Uterus (tissue), 2 donors: ENCODE measurements around the gene TSC2.

Experiments
- CTCF ChIP-seq, 4 experiments: fragments of 200-600 bp in 2 of 4; fragments of 450-650 bp in 2 of 4; sonication (generic) in 2 of 4; IDR thresholded peaks; one replicate each; pipeline ENCODE4 v1.5.1; 2016 to 2019; ENCODE audit warnings: antibody characterized with exemption in 4 of 4, mild to moderate bottlenecking in 2 of 4, moderate library complexity in 1 of 4
- POLR2A ChIP-seq, 2 donors: fragments of 450-650 bp; IDR thresholded peaks; one replicate each; pipeline ENCODE4 v1.6.1; 2016; ENCODE audit warnings: antibody characterized with exemption in 2 of 2, mild to moderate bottlenecking in 1 of 2, moderate library complexity in 1 of 2

DNA sequence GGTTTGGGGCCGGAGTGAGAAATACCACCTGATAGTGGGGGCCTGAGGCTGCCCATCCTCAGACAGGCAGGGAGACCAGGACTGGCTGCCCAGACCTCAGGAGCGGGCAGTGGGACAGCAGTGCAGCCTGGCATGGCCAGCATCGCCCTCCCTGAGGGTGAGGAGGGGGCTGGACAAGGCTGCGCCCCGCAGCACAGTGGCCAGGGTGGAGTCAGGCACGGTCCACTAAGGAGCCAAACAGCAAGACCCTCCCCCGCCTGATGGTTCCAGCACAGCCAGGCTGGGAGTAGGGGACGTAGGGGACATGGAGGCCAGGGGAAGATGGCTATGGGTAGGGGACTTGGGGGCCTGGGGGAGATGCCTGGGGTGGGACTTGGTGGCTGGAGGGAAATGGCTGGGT, 41.5 kb upstream of the TSC2 start:
- TF ChIP-seq CTCF (IDR thresholded peaks at IDR 0.05): no peak
- TF ChIP-seq POLR2A (IDR thresholded peaks at IDR 0.05): no peak
